GM21717 (cell line): ENCODE results near the gene ANGEL1.

Experiments used
- ATAC-seq: cut with Tn5 transposase; IDR thresholded peaks from one replicate; pipeline ENCODE4 v1.9.1; 2021; ENCODE audit warnings: mild to moderate bottlenecking, moderate library complexity; ENCODE audit not compliant: unreplicated experiment

Gene ANGEL1

GRCh38 chr14:76780360-76780759, 32.3 kb downstream of the ANGEL1 start:
- ATAC-seq, result no peak

GRCh38 chr14:76780058-76780345, 32.7 kb downstream of the ANGEL1 start:
- ATAC-seq, result no peak

GRCh38 chr14:76779221-76780057, 33.2 kb downstream of the ANGEL1 start:
- ATAC-seq, result no peak

GRCh38 chr14:76778546-76779215, 34.0 kb downstream of the ANGEL1 start:
- no peak for ATAC-seq

GRCh38 chr14:76777721-76778120, 35.0 kb downstream of the ANGEL1 start:
- no peak for ATAC-seq

- ATAC-seq, result no peak
Observed at GRCh38 chr14:76776428-76777251, 36.0 kb downstream of the ANGEL1 start.

- ATAC-seq, result no peak
Observed at GRCh38 chr14:76775695-76776427, 36.8 kb downstream of the ANGEL1 start.

GRCh38 chr14:76774821-76775694, 37.6 kb downstream of the ANGEL1 start:
- ATAC-seq, result no peak

GRCh38 chr14:76773956-76774820, 38.5 kb downstream of the ANGEL1 start:
- no peak for ATAC-seq

GRCh38 chr14:76773188-76773885, 39.3 kb downstream of the ANGEL1 start:
- ATAC-seq, result no peak

- ATAC-seq, result no peak
Observed at GRCh38 chr14:76772300-76773187, 40.1 kb downstream of the ANGEL1 start.

GRCh38 chr14:76771437-76771980, 41.2 kb downstream of the ANGEL1 start:
- ATAC-seq, result no peak

GRCh38 chr14:76770521-76771436, 41.9 kb downstream of the ANGEL1 start:
- no peak for ATAC-seq

GRCh38 chr14:76769636-76770292, 42.9 kb downstream of the ANGEL1 start:
- no peak for ATAC-seq

- ATAC-seq, result no peak
Observed at GRCh38 chr14:76768671-76769500, 43.8 kb downstream of the ANGEL1 start.
